Esophagus muscularis mucosa (tissue), 4 donors: Measurements from ENCODE around the gene EEPD1. TPM values are rescaled to one million over a fixed set of nuclear protein-coding genes. Genes with fewer than 3 reads are reported as not detected.

Experiments used
- DNase-seq: peaks from one replicate; pipeline ENCODE4 v3.0.0-alpha.2; 2017; ENCODE audit errors: extremely low spot score
- H3K27ac ChIP-seq, 4 donors: fragments of 200-600 bp; sonication (generic); replicated peaks in 1 of 4; 1 replicate in 3 of 4; 2 replicates in 1 of 4; pipeline ENCODE4 v1.5.1; 2016 to 2019; ENCODE audit warnings: mild to moderate bottlenecking in 1 of 4
- H3K27me3 ChIP-seq, 4 donors: fragments of 200-600 bp; sonication (generic); one replicate each; pipeline versions ENCODE4 v1.5.1 to v1.6.0; 2016 to 2019
- H3K36me3 ChIP-seq, 4 donors: fragments of 200-600 bp; sonication (generic); one replicate each; pipeline ENCODE4 v1.5.1; 2016 to 2019
- H3K4me1 ChIP-seq, 4 donors: fragments of 200-600 bp; sonication (generic); one replicate each; pipeline ENCODE4 v1.5.1; 2016 to 2019
- H3K4me3 ChIP-seq, 4 donors: fragments of 200-600 bp; sonication (generic); 1 replicate in 2 of 4; 2 replicates in 2 of 4; pipeline ENCODE4 v1.5.1; 2016 to 2019; ENCODE audit warnings: mild to moderate bottlenecking in 4 of 4, moderate library complexity in 1 of 4
- H3K9me3 ChIP-seq, 4 donors: fragments of 200-600 bp; sonication (generic); 1 replicate in 3 of 4; 2 replicates in 1 of 4; pipeline ENCODE4 v1.5.1; 2016 to 2019
- EP300 ChIP-seq: sonication (generic); formaldehyde crosslinking; IDR thresholded peaks from one replicate; pipeline ENCODE4 v1.6.1; 2017; ENCODE audit warnings: antibody characterized with exemption
- POLR2A ChIP-seq: fragments of 450-650 bp; IDR thresholded peaks from one replicate; pipeline ENCODE4 v1.6.1; 2017; ENCODE audit warnings: antibody characterized with exemption, moderate library complexity, mild to moderate bottlenecking, low read depth
- POLR2AphosphoS5 ChIP-seq, 2 donors: sonication (generic); formaldehyde crosslinking; IDR thresholded peaks; one replicate each; pipeline ENCODE4 v1.6.1; 2017; ENCODE audit warnings: antibody characterized with exemption in 2 of 2
- WGBS: methylation state at CpG from one replicate; pipeline ENCODE4 v1.1.5; 2018; 5-methylcytosine and 5-hydroxymethylcytosine counted together
- intact Hi-C: fragments of 100-400 bp; cut with DNase I; formaldehyde crosslinking; loops from one replicate; pipeline ENCODE4 v1.15.1; 2023
- total RNA-seq, 4 donors: library from RNA; depleted of rRNA; stranded (reverse); fragments of >200 nt; gene quantifications; one replicate each; pipeline versions ENCODE4 v1.1.0 to v1.2.1, GENCODE V29; 2016
- TF ChIP-seq, protein P1 (sequence below), 3 experiments: fragments of 200-600 bp in 2 of 3; fragments of 450-650 bp in 1 of 3; sonication (generic) in 2 of 3; IDR thresholded peaks; one replicate each; pipeline ENCODE4 v1.5.1; 2017 to 2019; ENCODE audit warnings: antibody characterized with exemption in 3 of 3, mild to moderate bottlenecking in 2 of 3, moderate library complexity in 1 of 3

Gene EEPD1
- total RNA-seq, 4 donors from 2014 or later = 18.7 to 27.9 (median 26.6) TPM

DNA sequence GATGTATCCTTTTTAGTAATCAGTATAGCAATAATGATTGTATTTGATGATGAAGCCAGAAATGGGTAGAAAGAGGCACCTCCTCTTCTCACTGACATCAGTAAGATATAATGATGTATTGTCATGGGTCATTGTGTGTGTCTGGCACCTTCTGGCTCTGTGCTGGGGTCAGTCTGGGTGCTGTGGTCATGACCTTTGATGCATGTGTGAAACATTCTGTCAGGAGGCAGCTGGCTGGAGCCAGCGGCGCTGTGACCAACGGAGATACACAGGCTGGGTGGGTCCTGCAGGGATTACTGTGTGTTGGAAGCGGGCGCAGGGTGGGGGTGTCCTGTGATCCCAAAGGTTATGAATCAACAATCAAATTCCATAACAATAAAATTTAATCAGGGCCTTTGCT, 35.2 kb downstream of the EEPD1 start:
- no peak overlapping the region for H3K27ac ChIP-seq
- WGBS = 89% methylated on average over 5 of the region's 5 CpGs
- H3K27me3 ChIP-seq = no peaks in the 10 kb centered on the region
- TF ChIP-seq, protein P1, sequence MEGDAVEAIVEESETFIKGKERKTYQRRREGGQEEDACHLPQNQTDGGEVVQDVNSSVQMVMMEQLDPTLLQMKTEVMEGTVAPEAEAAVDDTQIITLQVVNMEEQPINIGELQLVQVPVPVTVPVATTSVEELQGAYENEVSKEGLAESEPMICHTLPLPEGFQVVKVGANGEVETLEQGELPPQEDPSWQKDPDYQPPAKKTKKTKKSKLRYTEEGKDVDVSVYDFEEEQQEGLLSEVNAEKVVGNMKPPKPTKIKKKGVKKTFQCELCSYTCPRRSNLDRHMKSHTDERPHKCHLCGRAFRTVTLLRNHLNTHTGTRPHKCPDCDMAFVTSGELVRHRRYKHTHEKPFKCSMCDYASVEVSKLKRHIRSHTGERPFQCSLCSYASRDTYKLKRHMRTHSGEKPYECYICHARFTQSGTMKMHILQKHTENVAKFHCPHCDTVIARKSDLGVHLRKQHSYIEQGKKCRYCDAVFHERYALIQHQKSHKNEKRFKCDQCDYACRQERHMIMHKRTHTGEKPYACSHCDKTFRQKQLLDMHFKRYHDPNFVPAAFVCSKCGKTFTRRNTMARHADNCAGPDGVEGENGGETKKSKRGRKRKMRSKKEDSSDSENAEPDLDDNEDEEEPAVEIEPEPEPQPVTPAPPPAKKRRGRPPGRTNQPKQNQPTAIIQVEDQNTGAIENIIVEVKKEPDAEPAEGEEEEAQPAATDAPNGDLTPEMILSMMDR (IDR thresholded peaks at IDR 0.05) = no peak
- TF ChIP-seq POLR2A (no peak), EP300 (no peak), POLR2AphosphoS5 (IDR thresholded peaks at IDR 0.05) (no peak)
- intact Hi-C loops = no loop called here
- peaks cover 25 to 62% (median 53%) of the 10 kb centered on the region in 4 donors for H3K4me1 ChIP-seq
- no peak for DNase-seq
- H3K9me3 ChIP-seq = no peaks in the 10 kb centered on the region
- no peak overlapping the region for H3K4me3 ChIP-seq
- no peaks in the 10 kb centered on the region for H3K36me3 ChIP-seq

DNA sequence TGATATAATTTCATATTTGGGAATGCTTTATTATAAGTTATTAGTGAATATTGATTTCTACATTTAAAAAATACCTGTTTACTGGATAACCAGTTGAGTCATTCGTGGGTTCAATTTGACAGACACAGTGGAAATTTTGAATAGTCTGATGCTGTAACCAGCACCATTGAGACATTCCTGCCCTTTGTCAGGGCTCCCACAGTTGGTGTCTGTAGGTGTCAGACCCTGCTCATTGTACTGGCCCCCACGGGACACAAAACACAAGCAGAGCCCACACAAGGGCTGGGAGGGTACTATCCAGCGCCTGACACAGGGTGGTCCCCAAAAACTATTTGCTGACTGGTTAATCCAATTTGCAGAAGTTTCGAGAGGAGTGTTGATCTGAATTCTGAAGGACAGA, 35.9 kb downstream of the EEPD1 start:
- Histone ChIP-seq H3K27me3 (no peaks in the 10 kb centered on the region), H3K9me3 (no peaks in the 10 kb centered on the region), H3K4me1 (peaks cover 25 to 58% (median 53%) of the 10 kb centered on the region in 4 donors), H3K4me3 (no peak overlapping the region), H3K36me3 (no peaks in the 10 kb centered on the region), H3K27ac (no peak overlapping the region)
- TF ChIP-seq POLR2A (no peak), EP300 (no peak), POLR2AphosphoS5 (IDR thresholded peaks at IDR 0.05) (no peak)
- TF ChIP-seq, protein P1 (IDR thresholded peaks at IDR 0.05) = no peak
- 85% methylated on average over 4 of the region's 4 CpGs for WGBS
- intact Hi-C loops = no loop called here
- DNase-seq = no peak

DNA sequence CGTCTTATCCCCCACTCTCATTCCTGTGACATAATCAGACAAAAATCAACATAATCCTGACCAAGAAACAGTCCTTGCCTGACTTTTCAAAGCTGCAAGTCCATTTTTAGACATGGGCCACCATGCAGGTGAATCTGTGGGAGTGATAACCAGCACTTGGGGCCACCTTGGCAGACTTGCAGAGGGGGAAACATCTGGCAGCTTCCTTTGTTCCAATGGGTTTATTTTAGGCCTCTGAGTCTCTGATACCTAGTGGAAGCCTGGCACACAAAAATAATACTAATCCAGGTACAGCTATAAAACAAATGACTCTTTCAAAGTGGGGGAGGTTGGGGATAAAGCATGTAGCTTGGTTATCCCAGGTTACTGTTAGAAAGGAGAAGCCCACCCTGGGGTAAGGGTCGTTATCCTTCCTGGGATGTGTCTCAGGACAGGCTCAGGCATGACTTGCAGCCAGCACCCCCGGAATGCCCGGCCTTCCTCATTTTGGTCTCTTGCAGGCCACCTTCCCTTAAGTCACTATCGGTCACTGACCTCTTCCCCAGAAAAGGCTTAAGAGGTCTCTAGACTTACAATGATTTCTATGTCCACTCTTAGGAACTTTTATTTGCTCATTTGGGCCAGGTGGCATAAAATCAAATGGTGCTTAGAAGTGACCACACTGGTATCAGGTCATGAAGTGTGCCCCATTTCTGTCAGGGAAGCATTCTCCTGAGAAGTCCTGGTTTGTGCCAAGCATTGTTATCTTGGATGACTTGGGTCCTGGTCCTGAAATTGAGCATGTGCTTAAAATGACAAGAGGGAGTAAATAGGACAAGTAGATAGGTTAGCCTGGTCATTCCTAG, 37.6 kb downstream of the EEPD1 start:
- Histone ChIP-seq H3K36me3 (no peaks in the 10 kb centered on the region), H3K27me3 (no peaks in the 10 kb centered on the region), H3K9me3 (no peaks in the 10 kb centered on the region), H3K27ac (no peak overlapping the region), H3K4me3 (no peak overlapping the region), H3K4me1 (peaks cover 25 to 54% (median 47%) of the 10 kb centered on the region in 4 donors)
- intact Hi-C loops = no loop called here
- DNase-seq = no peak
- TF ChIP-seq POLR2AphosphoS5 (IDR thresholded peaks at IDR 0.05) = no peak
- TF ChIP-seq, protein P1 (IDR thresholded peaks at IDR 0.05) = no peak
- no peak for TF ChIP-seq EP300
- 70% methylated on average over 5 of the region's 5 CpGs for WGBS

DNA sequence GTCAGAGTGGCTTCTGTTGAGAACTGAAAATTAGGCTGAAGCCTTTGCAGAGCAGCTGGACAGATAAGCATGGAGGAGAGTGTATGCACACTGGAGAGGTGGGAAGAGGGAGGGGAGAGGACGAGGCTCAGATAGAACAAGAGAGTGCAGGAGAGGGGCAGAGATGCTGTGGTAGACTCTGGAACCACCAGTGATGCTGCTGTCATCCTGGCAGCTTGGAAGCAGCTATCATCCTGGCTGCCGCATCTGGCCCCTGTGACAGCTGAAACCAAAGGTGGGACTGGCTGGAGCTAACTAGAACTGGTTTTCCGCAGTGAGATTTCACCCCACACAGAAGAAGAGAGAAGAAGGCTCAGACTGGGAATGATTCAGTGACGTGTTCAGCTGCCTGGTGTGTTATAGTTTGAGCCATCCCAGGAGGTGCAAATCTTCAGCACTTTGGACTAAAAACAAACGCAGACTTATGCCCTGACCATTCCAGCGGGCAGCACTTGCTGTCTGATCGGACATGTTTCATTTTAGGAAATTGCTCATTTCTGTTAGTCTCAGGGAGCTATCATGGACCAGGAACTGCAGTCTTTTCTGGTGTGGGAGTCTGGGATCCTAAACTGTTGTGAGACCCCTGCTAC, 38.4 kb downstream of the EEPD1 start:
- Histone ChIP-seq H3K9me3 (no peaks in the 10 kb centered on the region), H3K27ac (peak overlapping the region; percentile 11 to 40 (median 28)), H3K36me3 (no peaks in the 10 kb centered on the region), H3K27me3 (no peaks in the 10 kb centered on the region), H3K4me1 (peaks cover 25 to 47% (median 46%) of the 10 kb centered on the region in 4 donors), H3K4me3 (no peak overlapping the region)
- TF ChIP-seq, protein P1 (IDR thresholded peaks at IDR 0.05) = no peak
- TF ChIP-seq POLR2AphosphoS5 (IDR thresholded peaks at IDR 0.05) (no peak), EP300 (no peak), POLR2A (no peak)
- DNase-seq = no peak
- 69% methylated on average over 7 of the region's 7 CpGs for WGBS
- intact Hi-C loops = no loop called here
